ENCODE data around the gene ARMH3.
A peak's percentile ranks its signal among the peaks of the same experiment; 100 is the strongest.

The ARMH3 gene

GRCh38 chr10:102086196-102086595, 30.2 kb upstream of the ARMH3 start:
- no peak for DNase-seq
- Histone ChIP-seq H3K36me3 (replicated peaks) (no peaks in the 10 kb centered on the region), H3K27ac (no peak overlapping the region), H3K4me3 (ENCODE audit: low read depth, low read length) (no peak overlapping the region), H3K27me3 (replicated peaks) (no peaks in the 10 kb centered on the region)
- no peak for TF ChIP-seq CTCF (IDR thresholded peaks at IDR 0.05; ENCODE audit: low read depth, low read length, missing control alignments)
- in situ Hi-C loops (cut with HindIII; ENCODE audit: low pct_ligation_motif_present, low sequenced_read_pairs): no loop called here

GRCh38 chr10:102085336-102085735, 29.4 kb upstream of the ARMH3 start:
- DNase-seq: no peak
- no peaks in the 10 kb centered on the region for H3K36me3 ChIP-seq (replicated peaks)
- H3K27ac ChIP-seq: no peak overlapping the region
- H3K4me3 ChIP-seq (ENCODE audit: low read depth, low read length): no peak overlapping the region
- no peak for TF ChIP-seq CTCF (IDR thresholded peaks at IDR 0.05; ENCODE audit: low read depth, low read length, missing control alignments)
- in situ Hi-C loops (cut with HindIII; ENCODE audit: low pct_ligation_motif_present, low sequenced_read_pairs): no loop called here
- H3K27me3 ChIP-seq (replicated peaks): no peaks in the 10 kb centered on the region

- Histone ChIP-seq H3K36me3 (replicated peaks) (no peaks in the 10 kb centered on the region), H3K27me3 (replicated peaks) (no peaks in the 10 kb centered on the region), H3K4me3 (ENCODE audit: low read depth, low read length) (no peak overlapping the region), H3K27ac (no peak overlapping the region)
- TF ChIP-seq CTCF (IDR thresholded peaks at IDR 0.05; ENCODE audit: low read depth, low read length, missing control alignments): no peak
- DNase-seq: no peak
- in situ Hi-C loops (cut with HindIII; ENCODE audit: low pct_ligation_motif_present, low sequenced_read_pairs): no loop called here
These were observed 27.6 kb upstream of the ARMH3 start for GRCh38 chr10:102083541-102083940.

GRCh38 chr10:102072673-102073527, 16.9 kb upstream of the ARMH3 start:
- in situ Hi-C loops (cut with HindIII; ENCODE audit: low pct_ligation_motif_present, low sequenced_read_pairs): no loop called here
- Histone ChIP-seq H3K27me3 (replicated peaks) (no peaks in the 10 kb centered on the region), H3K27ac (no peak overlapping the region), H3K36me3 (replicated peaks) (peaks cover under 1% of the 10 kb centered on the region), H3K4me3 (ENCODE audit: low read depth, low read length) (no peak overlapping the region)
- DNase-seq: peak; percentile 77
- peak; percentile 97 for TF ChIP-seq CTCF (IDR thresholded peaks at IDR 0.05; ENCODE audit: low read depth, low read length, missing control alignments)

- no peak for TF ChIP-seq CTCF (IDR thresholded peaks at IDR 0.05; ENCODE audit: low read depth, low read length, missing control alignments)
- no peak for DNase-seq
- Histone ChIP-seq H3K36me3 (replicated peaks) (peaks cover 2% of the 10 kb centered on the region), H3K4me3 (ENCODE audit: low read depth, low read length) (no peak overlapping the region), H3K27me3 (replicated peaks) (no peaks in the 10 kb centered on the region), H3K27ac (no peak overlapping the region)
- in situ Hi-C loops (cut with HindIII; ENCODE audit: low pct_ligation_motif_present, low sequenced_read_pairs): no loop called here
These were observed 13.1 kb upstream of the ARMH3 start for GRCh38 chr10:102069071-102069470.

- H3K27me3 ChIP-seq (replicated peaks): no peaks in the 10 kb centered on the region
- no peak for DNase-seq
- H3K4me3 ChIP-seq (ENCODE audit: low read depth, low read length): no peak overlapping the region
- H3K36me3 ChIP-seq (replicated peaks): peaks cover 2% of the 10 kb centered on the region
- H3K27ac ChIP-seq: no peak overlapping the region
- no peak for TF ChIP-seq CTCF (IDR thresholded peaks at IDR 0.05; ENCODE audit: low read depth, low read length, missing control alignments)
- in situ Hi-C loops (cut with HindIII; ENCODE audit: low pct_ligation_motif_present, low sequenced_read_pairs): no loop called here
These were observed 12.2 kb upstream of the ARMH3 start for GRCh38 chr10:102068216-102068615.
